ENCODE data around the gene TMEM108. TPM values are rescaled to one million over a fixed set of nuclear protein-coding genes. Genes with fewer than 3 reads are reported as not detected.

TMEM108 gene
- polyA plus RNA-seq, 1 donor from 2014 or later: 2.1 TPM

DNA sequence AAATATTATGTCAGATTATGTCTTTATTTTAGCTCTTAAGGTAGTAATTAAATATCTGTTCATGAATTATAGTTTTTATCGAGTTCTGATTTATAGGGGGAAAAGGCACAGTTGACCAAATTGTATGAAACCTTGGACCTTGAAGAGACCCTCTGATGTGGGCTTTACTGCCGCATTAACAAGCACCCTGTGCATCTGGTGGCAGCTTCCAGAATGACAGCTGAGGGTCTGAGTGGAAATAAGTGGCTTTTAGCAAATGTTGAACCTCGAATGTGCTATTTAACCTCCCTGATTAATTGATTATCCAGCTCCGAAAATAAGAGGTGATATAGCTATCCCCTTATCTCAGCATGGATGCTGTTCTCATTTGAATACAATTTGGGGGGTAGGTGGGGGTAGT, 87.0 kb downstream of the TMEM108 start:
- no peaks in the 10 kb centered on the region for H3K9me2 ChIP-seq (ENCODE audit: insufficient read depth, low read length)
- H3K27ac ChIP-seq (ENCODE audit: low read length): no peak overlapping the region
- H3K4me2 ChIP-seq (ENCODE audit: low read length): no peak overlapping the region
- no peak overlapping the region for H3K9ac ChIP-seq (ENCODE audit: low read length)
- H2AFZ ChIP-seq (ENCODE audit: low read depth, low read length): no peak overlapping the region
- peaks cover 9% of the 10 kb centered on the region for H3F3A ChIP-seq (ENCODE audit: insufficient read depth, low read length, poor library complexity, severe bottlenecking)
- H3K36me3 ChIP-seq (ENCODE audit: insufficient read depth, low read length): no peaks in the 10 kb centered on the region
- H3K79me2 ChIP-seq (replicated peaks; ENCODE audit: insufficient read depth, low read length): no peaks in the 10 kb centered on the region
- no peak overlapping the region for H3K4me3 ChIP-seq (ENCODE audit: low read length)
- TF ChIP-seq, protein P1, sequence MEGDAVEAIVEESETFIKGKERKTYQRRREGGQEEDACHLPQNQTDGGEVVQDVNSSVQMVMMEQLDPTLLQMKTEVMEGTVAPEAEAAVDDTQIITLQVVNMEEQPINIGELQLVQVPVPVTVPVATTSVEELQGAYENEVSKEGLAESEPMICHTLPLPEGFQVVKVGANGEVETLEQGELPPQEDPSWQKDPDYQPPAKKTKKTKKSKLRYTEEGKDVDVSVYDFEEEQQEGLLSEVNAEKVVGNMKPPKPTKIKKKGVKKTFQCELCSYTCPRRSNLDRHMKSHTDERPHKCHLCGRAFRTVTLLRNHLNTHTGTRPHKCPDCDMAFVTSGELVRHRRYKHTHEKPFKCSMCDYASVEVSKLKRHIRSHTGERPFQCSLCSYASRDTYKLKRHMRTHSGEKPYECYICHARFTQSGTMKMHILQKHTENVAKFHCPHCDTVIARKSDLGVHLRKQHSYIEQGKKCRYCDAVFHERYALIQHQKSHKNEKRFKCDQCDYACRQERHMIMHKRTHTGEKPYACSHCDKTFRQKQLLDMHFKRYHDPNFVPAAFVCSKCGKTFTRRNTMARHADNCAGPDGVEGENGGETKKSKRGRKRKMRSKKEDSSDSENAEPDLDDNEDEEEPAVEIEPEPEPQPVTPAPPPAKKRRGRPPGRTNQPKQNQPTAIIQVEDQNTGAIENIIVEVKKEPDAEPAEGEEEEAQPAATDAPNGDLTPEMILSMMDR (IDR thresholded peaks at IDR 0.05; ENCODE audit: poor library complexity, severe bottlenecking): no peak
- TF ChIP-seq EP300 (conservative IDR thresholded peaks at IDR 0.05; ENCODE audit: poor library complexity, severe bottlenecking): no peak
- TF ChIP-seq SMC3 (conservative IDR thresholded peaks at IDR 0.05; ENCODE audit: poor library complexity): no peak
- no peak for TF ChIP-seq MXI1 (conservative IDR thresholded peaks at IDR 0.05; ENCODE audit: poor library complexity, severe bottlenecking)
- TF ChIP-seq EZH2 (IDR thresholded peaks at IDR 0.05; ENCODE audit: borderline replicate concordance, insufficient read depth, low read length, poor library complexity, severe bottlenecking): no peak
- TF ChIP-seq, protein P2, sequence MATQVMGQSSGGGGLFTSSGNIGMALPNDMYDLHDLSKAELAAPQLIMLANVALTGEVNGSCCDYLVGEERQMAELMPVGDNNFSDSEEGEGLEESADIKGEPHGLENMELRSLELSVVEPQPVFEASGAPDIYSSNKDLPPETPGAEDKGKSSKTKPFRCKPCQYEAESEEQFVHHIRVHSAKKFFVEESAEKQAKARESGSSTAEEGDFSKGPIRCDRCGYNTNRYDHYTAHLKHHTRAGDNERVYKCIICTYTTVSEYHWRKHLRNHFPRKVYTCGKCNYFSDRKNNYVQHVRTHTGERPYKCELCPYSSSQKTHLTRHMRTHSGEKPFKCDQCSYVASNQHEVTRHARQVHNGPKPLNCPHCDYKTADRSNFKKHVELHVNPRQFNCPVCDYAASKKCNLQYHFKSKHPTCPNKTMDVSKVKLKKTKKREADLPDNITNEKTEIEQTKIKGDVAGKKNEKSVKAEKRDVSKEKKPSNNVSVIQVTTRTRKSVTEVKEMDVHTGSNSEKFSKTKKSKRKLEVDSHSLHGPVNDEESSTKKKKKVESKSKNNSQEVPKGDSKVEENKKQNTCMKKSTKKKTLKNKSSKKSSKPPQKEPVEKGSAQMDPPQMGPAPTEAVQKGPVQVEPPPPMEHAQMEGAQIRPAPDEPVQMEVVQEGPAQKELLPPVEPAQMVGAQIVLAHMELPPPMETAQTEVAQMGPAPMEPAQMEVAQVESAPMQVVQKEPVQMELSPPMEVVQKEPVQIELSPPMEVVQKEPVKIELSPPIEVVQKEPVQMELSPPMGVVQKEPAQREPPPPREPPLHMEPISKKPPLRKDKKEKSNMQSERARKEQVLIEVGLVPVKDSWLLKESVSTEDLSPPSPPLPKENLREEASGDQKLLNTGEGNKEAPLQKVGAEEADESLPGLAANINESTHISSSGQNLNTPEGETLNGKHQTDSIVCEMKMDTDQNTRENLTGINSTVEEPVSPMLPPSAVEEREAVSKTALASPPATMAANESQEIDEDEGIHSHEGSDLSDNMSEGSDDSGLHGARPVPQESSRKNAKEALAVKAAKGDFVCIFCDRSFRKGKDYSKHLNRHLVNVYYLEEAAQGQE (IDR thresholded peaks at IDR 0.05; ENCODE audit: borderline replicate concordance): no peak
- no peak for TF ChIP-seq TAF1 (IDR thresholded peaks at IDR 0.05; ENCODE audit: low read depth)
- TF ChIP-seq RAD21 (conservative IDR thresholded peaks at IDR 0.05): no peak
- no peak for TF ChIP-seq POLR2AphosphoS5 (IDR thresholded peaks at IDR 0.05)
- no peaks in the 10 kb centered on the region for H3K9me3 ChIP-seq (ENCODE audit: low read length)
- peaks cover 10% of the 10 kb centered on the region for H3K27me3 ChIP-seq (ENCODE audit: insufficient read depth, low read depth, low read length)
- H4K20me1 ChIP-seq (ENCODE audit: insufficient read depth): peaks cover 4% of the 10 kb centered on the region

DNA sequence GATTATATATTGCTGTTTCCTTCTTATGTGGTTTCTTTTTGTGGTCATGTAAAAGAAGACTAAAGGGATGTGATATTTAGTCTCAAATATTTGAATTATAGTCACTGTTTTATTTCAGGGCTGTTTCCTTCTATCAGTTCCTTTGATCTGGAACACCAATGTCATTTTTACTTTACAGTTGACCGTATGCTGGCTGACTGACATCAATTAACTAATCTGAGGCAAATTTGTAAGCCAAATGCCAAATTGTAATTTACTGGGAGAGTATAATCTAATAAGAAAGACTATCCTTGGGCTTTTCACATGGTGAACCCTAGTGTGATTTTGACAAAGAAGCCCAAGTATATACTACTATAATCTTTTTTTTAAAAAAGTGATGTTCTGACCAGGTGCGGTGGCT, 87.6 kb downstream of the TMEM108 start:
- no peak overlapping the region for H3K27ac ChIP-seq (ENCODE audit: low read length)
- no peak overlapping the region for H2AFZ ChIP-seq (ENCODE audit: low read depth, low read length)
- H3K27me3 ChIP-seq (ENCODE audit: insufficient read depth, low read depth, low read length): peaks cover 10% of the 10 kb centered on the region
- no peak overlapping the region for H3K4me2 ChIP-seq (ENCODE audit: low read length)
- H3K36me3 ChIP-seq (ENCODE audit: insufficient read depth, low read length): no peaks in the 10 kb centered on the region
- peaks cover 3% of the 10 kb centered on the region for H4K20me1 ChIP-seq (ENCODE audit: insufficient read depth)
- H3K4me3 ChIP-seq (ENCODE audit: low read length): no peak overlapping the region
- H3F3A ChIP-seq (ENCODE audit: insufficient read depth, low read length, poor library complexity, severe bottlenecking): peaks cover 7% of the 10 kb centered on the region
- no peaks in the 10 kb centered on the region for H3K79me2 ChIP-seq (replicated peaks; ENCODE audit: insufficient read depth, low read length)
- no peak overlapping the region for H3K9ac ChIP-seq (ENCODE audit: low read length)
- no peaks in the 10 kb centered on the region for H3K9me3 ChIP-seq (ENCODE audit: low read length)
- H3K9me2 ChIP-seq (ENCODE audit: insufficient read depth, low read length): no peaks in the 10 kb centered on the region
- TF ChIP-seq RAD21 (conservative IDR thresholded peaks at IDR 0.05) (no peak), EZH2 (IDR thresholded peaks at IDR 0.05; ENCODE audit: borderline replicate concordance, insufficient read depth, low read length, poor library complexity, severe bottlenecking) (no peak), SMC3 (conservative IDR thresholded peaks at IDR 0.05; ENCODE audit: poor library complexity) (no peak), MXI1 (conservative IDR thresholded peaks at IDR 0.05; ENCODE audit: poor library complexity, severe bottlenecking) (no peak), EP300 (conservative IDR thresholded peaks at IDR 0.05; ENCODE audit: poor library complexity, severe bottlenecking) (no peak), TAF1 (IDR thresholded peaks at IDR 0.05; ENCODE audit: low read depth) (no peak)
- TF ChIP-seq, protein P1 (IDR thresholded peaks at IDR 0.05; ENCODE audit: poor library complexity, severe bottlenecking): no peak
- TF ChIP-seq, protein P2 (IDR thresholded peaks at IDR 0.05; ENCODE audit: borderline replicate concordance): no peak

Measured in neural cell (in vitro differentiated cells).